Stimulated activated CD4-positive, alpha-beta T cell treated with anti-CD3 and anti-CD28 coated beads, TNF-alpha, amount 100 ng/mL, for 1 hour (primary cell): ENCODE measurements around the gene ISYNA1.

ENCODE experiments used
- DNase-seq, 3 donors: peaks; one replicate each; pipeline ENCODE4 v3.0.0-alpha.2; 2020; ENCODE audit warnings: low read depth in 3 of 3, low spot score in 1 of 3

ISYNA1 gene

GRCh38 chr19:18445262-18445948, 7.5 kb upstream of the ISYNA1 start:
- no peak for DNase-seq

GRCh38 chr19:18444513-18444912, 6.6 kb upstream of the ISYNA1 start:
- no peak for DNase-seq

- DNase-seq, result no peak
These were observed 5.9 kb upstream of the ISYNA1 start for GRCh38 chr19:18443831-18444230.

DNA sequence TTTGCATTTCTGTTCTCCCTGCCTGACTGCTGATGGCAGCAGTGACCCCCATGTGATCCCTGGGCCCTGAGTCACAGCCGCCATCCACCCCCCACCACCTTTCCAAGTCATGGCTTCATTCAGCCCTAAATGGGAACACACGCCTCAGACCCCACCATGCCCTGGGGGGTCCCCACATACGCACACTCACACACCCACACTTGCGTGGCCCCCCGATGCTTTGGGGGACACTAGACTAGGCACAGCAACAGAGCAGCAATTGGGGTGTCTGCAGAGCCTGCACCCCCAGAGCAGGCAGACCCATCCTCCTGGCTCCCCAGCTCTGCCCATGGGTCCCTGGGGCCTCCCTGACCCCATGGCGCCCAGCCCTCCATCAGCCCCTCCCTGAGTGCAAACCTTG, 5.5 kb upstream of the ISYNA1 start:
- no peak for DNase-seq

DNA sequence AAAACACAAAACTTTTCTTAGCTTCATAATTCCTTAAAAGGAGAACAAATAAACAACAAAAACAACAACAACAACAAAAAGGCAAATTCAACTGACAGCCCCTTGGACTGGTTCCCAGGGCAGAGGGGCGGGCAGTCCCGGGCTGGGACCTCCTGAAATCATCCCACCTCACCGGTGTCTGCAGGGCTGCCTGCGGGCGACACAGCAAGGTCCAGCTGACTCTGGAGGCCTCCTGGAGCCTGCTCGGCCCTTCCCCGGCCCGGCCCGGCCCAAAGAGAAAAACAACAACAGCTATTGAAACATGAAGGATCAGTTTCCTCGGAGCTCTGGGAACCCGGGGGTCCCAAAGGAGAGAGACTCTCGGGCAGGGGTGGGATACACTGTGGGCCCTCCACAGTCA, 5.0 kb upstream of the ISYNA1 start:
- DNase-seq, result no peak

GRCh38 chr19:18441804-18442788, 4.2 kb upstream of the ISYNA1 start:
- no peak for DNase-seq

DNA sequence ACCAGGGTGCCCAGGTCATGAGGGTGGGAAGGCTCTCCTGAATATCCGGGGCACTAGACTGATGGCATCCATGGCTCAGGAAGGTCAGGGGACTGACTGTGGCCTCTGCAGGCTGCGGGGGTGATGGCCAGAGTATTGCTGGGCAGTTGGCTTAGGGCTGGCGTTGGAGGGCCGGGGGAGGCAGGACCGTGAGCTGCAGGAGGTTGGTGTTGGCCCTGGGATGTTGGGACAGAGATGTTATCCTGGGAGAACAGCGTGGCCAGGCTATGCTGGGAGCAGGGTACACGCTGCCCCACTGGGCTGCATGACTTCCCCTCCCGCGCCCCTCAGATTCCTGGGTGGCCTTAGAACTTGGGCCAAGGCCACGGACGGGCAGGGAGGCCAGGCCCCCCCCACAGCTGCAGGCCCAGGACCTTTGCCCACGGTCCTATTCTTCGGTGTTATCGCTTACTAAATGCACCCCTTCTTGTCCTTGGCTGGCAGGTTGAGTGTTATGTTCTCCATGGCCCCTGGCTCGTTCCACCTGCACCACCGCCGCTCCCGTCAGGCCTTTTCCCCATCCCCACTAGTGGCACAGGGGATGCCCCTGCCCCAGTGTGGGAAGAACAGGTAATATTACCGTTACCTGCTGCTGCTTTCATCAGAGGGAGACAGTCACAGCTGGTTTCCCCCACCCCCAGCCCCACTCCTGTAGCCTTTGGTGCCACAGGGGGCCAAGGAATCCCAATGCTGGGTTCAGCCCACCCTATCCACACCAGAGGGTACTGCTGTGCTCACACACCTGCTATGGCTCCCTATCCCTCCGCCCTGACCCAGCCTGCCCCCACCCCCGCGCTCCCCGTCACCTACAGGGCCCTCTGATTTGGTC, 3.2 kb upstream of the ISYNA1 start:
- no peak for DNase-seq

DNA sequence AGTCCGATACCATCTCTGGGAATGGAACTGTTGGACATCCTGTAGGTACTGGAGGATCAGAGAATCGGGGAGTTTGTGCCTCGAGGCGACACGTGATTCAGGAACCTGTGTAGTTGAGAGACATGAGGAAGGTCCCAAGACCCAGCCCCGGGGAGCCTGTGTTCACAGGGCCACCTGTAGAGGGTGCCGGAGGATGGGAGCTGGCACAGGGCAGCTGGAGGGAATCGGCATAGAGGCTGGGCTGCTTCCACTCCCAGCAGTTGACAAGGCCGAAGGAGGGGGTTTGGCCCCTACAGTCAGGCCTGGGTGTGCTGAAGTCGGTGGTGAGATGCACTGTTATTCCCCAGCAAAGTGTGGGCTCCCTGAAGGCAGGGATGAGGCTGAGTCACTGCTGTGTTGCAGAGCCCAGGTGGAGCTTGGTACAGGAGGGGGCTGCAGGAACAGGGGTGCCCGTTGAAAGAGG, 2.5 kb upstream of the ISYNA1 start:
- DNase-seq, result no peak

GRCh38 chr19:18439910-18440237, 1.9 kb upstream of the ISYNA1 start:
- DNase-seq, result no peak

DNA sequence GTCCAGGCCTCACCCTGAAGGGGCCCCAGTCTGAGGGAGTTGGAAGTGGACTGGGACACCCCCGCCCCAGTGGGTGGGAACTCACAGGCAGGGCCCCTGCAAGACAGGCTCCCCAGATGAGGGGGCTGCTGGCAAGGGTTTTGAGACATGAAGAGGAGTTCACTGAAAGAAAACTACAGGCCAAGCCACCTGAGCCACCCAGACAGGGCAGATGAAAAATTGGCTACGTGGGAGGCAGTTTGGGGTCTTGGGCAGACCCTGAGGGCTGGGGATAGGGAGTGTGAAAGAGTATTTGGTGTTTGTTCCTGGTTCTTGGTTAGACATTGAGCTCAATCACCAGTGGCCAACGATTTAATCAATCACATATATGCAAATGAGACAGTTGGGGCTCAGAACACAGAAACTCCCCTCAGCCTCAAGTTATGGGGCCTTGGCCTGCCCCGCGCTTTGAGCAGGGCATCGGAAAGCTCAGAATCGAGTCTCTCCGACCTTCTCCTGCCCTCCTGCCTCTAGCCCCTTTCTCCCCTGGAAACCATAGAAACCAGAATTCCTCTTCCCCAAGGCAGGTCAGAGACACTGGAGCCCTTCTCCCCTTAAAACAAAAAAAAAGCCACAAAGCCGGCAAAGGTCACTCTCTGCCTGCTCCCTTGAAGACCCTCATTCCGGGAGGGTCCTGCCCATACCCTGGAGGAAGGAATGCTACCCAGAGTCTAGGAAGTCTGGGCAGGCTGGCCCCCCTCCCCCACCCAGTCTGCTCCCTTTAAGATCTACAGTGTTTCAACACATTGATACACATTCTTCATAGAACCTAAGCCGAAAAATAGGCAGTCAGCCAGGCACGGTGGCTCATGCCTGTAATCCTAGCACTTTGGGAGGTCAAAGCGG, 1.3 kb upstream of the ISYNA1 start:
- DNase-seq, result no peak

DNA sequence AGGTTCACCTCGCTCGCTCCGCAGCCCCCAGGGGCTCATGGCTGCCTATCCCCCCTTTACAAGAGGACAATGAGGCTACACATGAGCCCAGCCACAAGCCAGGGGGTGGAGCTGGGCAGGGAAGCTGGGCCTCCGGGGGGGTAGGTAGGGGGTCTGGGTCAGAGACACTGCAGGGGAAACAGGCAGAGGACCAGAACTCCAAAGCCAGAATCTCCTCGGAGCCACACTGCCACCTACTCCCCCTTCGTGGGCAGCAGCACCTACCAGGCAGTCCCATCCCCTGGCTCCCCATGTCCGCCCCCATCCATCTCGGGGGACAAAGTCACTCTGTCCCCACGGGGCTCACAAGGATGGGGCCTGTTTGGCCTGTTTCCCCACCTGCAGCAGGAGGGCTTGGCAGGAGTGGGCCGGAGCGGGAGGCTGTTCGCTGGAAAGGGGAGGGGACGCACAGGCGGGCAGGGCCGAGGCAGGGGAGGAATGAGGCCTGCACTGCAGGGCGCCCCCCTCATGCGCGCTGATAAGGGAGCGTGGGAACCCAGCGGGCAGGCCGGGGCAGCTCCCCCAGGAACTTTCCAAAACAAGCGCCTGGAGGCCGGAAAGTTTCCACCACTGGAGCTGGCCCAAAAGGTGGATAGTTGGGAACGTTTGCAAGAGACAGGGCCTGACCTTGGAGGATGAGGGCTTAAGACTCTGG, 545 bp upstream of the ISYNA1 start:
- DNase-seq, result no peak

DNA sequence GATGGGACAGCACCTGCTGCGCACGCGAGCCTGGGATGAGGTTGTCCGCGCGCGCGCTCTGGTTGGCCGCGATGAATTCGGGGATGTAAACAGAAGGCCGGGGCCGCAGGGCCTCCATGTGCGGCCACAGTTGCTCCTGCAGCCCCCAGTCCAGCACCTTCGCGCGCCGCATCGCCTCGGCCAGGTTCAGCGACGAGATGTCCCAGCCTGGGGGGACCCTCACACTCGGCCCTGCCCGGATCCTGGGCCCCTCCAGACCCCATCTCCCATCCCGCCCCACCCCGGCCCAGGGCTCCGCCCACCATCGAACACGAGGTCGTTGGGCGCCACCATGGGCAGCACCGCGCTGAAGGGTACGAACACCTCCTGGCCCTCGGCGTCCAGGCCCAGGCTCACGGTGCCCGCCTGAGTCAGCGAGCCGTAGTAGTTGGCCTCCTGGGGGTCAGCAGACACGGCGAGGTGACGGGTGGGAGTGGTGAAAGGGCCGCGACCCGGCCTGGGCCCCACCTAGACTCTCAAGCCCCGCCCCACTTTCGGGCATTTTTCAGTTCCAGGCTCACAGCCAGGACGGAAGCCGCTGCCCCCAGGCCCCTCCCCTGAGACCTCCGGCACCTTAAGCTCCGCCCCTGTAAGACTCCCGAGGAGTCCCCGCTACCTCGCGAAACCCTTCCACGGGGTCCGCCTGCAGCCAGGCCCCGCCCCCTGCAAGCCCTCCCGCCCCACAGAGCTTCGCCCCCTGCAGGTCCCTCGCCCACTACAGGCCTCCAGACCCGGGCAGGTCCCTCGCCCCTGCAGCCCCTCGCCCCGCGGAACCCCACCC, 1.1 kb downstream of the ISYNA1 start:
- DNase-seq, result peak; percentile 48 to 52 (median 48)

DNA sequence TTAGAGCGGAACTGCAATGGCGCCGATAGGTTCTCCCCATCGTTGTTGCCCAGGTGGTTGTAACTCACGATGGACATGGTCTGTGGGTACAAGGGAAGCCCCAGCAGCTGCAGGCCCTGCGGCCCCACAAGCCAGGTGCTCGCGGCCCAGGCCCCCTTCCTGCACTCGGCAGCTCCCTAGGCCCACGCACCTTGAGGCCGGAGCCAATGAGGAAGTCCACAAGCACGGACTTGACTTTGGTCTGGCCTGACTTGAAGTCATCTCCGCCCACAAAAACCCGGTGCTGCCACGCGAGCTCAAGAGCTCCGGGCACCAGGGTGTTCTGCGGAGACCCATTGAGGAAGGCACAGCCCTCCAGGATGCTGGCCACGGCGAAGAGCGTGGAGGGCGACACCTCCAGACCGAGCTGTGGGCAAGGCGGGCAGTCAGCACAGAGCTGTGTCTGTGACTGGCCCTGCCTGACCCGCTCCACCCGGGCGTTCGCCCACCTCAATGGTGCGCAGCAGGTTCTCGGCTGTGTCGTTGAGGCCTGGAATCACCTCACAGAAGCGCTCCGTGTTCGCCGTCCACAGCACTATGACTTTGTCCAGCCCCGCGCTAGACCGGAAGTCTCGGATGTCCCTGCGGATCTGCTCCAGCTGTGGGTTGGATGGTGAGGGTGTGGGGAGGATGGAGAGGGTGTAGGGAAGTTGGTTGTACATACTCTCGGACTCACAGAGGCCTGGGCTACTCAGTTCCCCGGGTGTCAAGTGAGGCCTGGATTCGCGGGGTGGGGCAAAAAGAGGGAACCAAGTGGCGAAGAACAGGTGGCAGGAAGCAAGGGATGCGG, 1.9 kb downstream of the ISYNA1 start:
- no peak for DNase-seq

GRCh38 chr19:18435178-18435841, 2.6 kb downstream of the ISYNA1 start:
- DNase-seq, result no peak

DNA sequence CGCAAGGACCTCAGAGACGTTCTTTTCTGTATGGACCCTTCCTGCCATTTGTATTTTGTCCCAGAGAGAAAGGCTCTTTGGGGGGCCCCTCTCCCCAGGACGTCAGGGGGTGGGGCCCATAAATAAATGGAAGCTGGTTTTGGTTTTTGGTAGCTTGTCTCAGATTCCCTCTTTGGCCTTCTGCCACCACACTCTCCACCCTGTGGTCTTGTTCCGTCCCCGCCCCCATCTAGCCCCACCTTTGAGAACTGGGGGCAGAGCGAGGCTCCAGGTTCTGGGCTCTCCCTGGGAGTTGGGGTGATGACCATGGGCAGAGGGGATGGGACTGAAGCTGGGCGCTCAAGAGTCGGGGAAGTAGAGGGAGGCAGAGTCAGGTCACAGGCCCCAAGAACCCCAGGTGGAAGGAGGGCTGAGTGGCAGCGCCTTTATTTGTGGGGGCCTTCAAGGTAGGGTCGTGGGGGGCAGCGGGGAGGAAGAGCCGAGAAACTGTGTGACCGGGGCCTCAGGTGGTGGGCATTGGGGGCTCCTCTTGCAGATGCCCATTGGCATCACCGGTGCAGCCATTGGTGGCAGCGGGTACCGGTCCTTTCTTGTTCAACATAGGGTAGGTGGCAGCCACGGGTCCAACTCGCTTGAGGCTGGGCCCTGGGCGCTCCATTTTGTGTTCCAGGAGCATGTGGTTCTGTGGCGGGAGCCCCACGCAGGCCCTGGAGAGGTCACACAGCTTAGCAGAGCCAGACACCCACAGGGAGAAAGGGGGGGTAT, 3.3 kb downstream of the ISYNA1 start:
- DNase-seq, result no peak

DNA sequence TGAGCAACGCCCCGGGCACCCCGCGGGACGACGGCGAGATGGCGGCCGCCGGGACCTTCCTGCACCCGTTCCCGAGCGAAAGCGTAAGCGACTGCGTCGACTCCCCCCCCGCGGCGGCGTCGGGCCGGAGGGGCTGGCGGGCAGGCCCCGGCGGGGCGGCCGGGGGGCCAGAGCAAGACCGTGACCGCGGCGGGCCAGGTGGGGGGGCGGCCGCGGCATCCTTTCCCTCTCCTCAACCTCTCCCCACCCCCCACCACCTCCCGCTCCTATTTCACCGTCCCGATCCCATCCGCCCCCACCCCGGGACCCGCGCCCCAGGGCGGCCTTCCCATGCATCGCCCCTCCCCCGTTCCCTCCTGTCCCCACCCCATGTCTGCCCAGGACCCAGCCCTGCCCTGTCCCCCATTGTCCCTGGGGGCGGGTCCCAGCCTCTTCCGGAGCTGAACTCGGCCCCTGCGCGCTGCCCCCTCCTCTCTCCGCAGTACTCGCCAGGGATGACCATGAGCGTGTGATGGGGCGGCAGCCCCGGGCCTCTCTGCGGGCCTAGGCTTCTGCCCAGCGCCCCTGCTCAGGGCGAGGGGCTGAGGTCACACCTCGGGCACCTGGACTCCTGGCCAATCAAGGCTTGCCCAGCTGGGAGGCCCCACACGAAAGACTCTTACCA, 4.1 kb downstream of the ISYNA1 start:
- no peak for DNase-seq
